Activated CD4-positive, alpha-beta T cell treated with anti-CD3 and anti-CD28 coated beads for 24 hours (primary cell): ENCODE measurements around the gene CINP.
"Not testable (repeated sequence)": the region's sequence is repeated elsewhere in the genome, so short reads cannot be mapped to it uniquely, and the experiment has no call there.

Source experiments
- DNase-seq, 2 donors: peaks; one replicate each; pipeline ENCODE4 v3.0.0-alpha.2; 2020; ENCODE audit warnings: low read depth in 2 of 2

Gene CINP

DNA sequence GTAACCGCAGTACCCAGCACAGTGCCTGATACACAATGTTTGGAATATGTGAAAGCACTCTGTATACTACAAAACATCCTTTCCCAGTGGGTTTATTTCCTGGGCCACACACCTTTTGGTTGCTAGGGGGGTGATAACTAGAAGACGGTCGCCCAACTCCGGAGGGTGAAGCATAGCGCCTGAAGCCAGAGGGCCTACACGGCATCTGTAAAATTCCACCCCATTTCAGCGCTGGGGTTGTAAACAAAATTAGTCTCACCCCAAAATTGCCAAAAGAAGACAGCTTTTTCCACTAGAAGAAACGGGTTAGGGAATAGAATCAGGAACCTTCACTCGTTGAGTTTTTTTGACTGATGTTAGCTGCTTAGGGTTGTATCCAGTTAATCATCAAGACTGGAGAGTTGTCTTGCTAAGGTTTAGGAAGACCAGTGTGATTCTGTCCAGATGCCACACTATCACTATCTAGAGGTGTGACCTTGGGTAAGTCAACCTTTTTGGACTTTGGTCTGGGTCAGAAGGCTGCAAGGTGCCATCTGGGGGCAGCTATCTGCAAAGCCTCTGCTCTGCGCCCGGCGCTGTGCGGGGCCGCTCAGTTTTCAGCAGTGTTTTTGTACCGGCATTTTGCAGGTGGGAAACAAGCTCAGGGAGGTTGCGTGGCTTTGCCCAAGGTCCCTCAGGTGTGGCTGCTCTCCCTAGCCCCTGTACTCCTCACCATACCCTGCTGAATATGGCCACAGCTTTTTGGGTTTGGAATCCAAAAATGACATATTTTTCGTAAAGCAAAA lies 41.8 kb downstream of the CINP start:
- no peak for DNase-seq

DNA sequence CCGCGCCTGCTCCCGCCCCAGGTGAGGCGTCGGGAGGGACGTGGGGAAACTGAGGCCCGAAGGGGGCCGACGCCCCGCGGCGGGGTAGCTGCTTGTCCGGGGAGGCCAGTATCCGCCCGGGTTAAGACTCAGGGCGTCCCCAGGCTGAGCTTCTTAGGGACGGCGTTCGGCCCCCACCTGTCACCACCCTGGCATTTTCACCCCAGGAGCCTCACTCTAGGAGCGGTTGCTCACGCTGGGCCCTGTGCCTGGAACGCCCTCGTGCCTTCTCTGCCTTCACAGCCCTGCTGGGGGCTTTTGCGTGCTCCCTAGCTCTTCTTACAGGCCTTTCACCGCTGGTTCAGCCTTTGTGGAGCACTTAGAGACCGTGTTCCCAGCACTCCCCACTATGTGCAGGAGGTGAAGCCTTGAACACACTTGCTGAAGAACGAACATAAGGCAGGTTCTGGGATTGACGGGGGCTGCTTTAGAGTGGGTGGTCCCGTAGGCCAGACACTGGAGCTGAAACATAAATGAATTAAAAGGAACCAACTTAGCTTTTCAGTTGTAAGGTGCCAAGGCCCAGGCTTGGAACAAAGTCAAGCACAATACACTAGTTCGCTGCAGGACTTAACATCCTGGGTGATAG lies 42.5 kb downstream of the CINP start:
- peak in 1 of 2 donors; percentile 19 for DNase-seq

DNA sequence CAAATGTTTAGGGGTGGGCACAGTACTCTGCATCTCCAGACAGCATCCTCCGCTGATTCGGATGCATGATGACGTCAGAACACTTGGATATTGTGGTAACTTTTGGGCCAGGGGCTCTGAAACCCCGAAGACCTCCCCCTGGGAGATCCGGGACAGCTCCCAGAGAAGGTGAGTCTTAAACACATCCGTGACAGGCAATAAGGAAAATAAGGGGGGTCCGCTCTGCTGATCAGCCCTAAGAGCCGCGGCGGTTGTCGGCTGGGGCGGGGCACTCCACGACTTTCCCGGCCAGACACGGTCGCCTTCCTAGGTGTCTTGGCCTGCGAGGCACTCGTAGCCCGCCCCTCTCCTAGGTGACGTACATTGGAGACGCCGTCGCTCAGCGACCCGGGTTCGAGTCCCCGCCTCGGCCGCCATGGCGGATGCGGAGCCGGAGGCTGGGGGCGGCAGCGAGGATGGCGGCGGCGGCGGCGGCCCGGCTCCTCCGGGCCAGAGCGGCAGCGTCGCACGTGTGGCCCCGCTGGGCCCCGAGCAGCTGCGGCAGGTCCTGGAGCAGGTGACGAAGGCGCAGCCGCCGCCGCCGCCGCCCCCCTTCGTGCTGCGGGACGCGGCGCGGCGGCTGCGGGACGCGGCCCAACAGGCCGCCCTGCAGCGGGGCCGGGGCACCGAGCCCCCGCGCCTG lies 43.2 kb downstream of the CINP start, which contains the start of gene ZNF839:
TSS of gene ZNF839 (plus strand) at position 396 of the 682 bp plus-strand sequence. CDS start at position 416, 20 bp downstream.
- peak; percentile 92 to 94 for DNase-seq

DNA sequence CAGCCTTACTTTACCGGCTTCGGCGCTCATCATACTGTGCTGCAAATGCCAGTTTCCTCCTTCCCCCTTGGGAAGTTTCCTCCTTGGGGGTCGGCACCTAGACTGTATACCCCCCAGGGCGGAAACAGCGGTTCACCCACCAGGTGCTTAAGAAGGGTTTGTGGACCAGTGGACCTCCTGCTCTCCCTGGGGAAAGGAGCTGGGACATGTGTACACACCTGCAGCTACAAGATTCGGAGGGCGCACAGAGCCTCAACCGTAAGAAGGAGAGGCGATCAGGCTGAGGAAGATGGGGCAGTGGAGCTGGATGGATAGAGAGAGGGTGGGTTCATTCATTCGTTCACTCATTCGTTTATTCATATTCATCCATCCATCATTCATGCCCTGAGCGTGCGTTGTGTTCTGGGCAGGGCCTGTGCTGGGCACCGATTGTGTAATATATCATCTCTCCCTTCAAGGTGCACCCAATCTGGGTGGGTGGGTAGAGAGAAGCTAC lies 43.9 kb downstream of the CINP start:
- DNase-seq = no peak

DNA sequence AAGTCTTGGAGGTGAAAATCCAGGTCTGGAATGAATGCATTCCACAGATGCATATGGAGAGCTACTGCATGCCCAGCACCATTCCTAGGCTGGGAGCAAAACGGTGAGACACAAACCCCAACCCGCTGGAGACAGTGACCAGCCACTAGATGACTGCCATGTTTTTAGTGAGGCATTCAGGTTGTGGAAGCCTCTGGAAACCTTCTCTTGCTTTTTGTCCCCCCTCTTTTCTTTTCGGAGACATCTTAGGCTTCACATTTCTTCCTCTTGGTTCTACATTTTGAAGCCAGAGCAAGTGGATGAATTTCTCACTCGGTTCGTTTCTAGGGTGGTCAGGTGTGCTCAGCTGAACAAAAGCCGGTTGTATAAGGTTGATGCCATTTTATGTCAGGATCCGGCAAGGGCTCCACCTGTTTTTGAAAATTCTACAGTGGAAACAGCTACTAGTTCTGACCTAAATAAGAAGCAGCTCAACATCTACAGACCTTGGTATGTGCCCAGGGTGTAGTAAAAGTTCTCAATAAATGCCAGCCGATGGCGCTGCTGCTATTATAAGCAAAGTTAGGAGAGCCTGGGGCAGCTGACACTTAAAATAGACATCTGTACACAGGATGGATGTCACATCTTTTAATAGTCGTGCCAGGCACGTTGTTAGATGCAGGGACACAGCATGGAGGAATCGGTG lies 45.0 kb downstream of the CINP start:
- no peak for DNase-seq

DNA sequence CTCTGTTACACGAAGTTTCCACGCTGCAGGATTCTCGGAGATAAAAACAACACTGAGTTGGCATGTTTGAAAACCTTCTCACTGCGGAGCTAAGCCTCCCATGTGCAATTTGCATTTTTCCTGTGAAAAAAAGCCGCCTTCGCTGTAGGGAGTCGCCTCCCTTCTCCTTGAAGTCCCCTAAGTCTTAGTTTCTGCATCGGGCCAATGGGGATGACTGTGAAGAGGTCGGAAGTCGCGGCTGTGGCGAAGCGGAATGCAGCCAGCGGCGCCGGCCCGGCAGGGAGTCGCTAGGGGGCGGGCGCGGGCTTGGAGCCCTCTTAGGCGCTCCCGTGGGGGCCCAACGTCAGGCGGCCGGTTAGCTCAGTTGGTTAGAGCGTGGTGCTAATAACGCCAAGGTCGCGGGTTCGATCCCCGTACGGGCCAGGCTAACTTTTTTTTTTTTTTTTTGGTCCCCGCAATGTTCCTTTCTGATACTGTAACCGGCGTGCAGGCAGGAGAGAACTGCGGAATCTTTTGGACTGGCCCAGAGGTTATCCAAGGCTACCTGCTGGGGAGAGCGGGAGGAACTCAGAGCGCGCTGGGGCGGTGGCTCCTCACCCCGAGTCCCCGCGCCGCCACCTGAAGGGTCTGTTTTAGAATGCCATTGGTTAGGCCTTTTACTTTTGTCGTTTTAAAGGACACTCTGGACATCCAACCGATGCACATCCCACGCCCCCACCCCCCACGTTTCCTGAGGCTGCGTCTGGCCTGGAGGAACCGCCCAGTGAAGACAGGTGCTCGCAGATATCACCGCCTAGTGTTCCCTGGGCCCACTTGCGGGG lies 45.7 kb downstream of the CINP start:
- peak; percentile 92 to 93 for DNase-seq

DNA sequence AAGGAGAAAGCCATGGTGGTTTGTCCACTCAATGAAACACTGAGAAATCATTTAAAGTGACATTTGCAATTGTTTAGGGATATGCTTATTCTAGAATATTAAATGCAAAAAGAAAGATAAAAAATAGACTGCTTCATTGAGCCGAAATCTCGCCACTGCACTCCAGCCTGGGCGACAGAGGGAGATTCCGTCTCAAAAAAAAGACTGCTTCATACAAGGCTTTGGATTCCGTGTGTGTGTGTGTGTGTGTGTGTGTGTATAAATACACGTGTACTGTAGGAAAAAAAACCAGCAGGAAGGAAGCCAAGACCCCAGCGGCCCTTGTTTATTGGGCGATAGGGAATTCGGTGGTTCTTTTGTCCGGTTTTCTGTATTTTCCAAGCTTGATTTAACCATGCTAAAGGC lies 46.4 kb downstream of the CINP start:
- no peak for DNase-seq

DNA sequence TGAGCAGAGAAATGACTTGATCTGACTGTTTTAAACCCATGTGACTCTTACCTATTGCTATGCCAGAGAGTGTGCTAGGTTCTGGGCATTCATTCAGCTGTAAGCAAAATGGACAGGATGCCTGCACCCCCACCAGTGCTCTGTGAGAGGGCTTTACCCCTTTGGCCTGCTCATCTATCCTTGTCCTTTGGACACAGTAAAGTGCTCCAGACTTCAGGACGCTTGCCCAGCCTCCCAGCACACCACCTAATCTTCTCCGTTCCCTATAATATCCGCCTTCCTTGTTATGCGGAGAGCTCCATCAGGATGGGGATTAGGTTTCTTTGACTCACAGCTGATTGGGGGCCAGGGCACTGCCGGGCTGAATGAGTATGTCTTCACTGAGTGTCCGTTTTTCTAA lies 47.6 kb downstream of the CINP start:
- no peak for DNase-seq

DNA sequence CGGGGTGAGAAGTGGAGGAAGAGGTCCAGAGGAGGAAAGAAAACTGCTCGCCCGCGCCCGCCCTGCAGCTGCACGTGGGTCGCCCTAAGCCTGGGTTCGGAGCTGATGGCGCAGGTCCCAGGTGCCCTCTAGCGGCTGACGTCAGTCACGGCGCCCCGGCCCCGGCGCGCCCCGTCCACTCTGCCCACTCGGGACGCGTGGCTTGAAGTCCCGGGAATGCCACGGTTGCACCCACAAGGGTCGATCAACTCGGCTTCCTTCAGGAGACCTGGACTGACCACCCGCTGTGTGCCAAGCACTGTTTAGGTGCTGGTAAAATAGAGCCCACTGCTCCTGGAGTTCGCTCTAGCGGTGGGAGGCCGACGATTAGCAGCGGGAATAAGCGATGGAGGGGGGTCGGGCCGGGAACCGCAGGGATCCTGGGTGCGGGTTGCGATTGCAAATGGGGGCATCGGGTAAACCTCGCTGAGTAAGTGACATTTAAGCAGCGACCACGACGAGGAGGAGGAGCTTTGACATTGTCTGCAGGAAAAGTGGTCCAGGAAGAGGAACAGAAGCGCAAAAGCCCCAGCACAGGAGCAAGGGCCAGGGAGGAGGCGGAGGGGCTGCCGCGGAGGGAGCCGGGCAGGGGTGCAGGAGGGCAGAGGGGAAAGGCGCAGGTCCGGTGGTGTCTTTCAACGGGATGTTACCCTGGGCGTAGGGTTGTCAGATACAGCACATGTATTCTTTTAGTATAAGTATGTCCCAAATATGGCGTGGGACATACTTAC lies 48.3 kb downstream of the CINP start:
- peak; percentile 70 to 74 for DNase-seq

DNA sequence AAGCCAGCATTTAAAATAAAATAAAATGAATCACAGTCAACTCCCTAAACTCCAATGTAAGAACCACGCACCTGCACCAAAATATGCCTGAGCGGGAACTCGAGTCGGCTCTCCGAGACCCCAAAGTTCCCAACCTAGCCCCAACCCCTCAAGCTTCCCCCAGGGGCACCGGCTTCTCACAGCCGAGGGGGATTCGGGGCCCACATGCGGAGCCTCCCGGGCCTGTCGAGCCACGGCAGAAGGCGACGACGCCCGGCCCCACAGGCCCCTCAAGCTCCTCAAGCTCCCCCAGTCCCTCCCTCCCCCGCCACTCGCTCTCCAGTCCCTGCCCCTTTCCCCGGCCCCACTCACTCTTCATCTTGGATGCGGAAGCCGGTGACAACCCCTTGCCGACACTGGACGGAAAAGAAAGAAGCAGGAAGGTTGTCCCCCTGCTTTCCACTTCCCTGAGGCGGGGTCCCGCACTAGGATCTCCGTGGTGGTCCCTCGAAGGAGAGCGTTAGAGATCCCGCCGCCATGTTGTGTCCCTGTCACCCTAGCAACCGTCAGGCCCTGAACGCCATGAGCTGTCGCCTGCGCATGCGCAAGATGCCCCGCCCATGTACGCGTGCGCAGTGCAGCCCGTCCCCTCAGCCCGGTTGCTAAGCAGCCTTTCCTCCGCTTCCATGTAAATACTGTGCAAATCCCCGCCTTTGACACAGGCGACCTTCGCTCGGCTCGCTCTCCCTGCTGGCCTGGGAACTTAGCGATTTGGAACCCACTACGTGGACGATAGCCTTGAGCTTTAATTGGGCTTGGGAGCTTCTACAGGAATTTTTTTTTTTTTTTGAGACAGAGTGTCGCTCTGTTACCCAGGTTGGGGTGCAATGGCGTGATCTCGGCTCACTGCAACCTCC lies 57.8 kb downstream of the CINP start, which contains the start of gene MOK:
TSS of gene MOK (minus strand) at position 554 of the 896 bp plus-strand sequence. CDS start at position 358, 196 bp downstream.
- DNase-seq = peak; percentile 95

DNA sequence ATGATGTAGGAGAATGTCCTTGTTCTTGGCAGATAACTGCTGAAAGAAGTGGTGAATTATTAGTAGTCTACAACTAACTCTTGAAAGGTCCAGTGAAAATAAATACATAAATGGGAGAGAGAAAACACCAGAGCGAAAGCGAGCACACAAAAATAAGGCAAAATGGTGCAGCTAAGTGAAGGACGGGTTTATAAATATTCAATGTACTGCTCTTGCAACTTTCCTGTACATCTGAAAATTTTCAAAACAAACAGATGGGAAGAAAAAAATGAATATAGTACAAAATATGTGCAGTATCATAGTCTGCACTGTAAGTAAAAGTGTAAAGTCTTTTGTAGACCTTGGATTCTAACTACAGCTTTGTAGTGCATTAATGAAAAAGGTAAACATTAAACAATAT lies 59.0 kb downstream of the CINP start:
- no peak for DNase-seq

DNA sequence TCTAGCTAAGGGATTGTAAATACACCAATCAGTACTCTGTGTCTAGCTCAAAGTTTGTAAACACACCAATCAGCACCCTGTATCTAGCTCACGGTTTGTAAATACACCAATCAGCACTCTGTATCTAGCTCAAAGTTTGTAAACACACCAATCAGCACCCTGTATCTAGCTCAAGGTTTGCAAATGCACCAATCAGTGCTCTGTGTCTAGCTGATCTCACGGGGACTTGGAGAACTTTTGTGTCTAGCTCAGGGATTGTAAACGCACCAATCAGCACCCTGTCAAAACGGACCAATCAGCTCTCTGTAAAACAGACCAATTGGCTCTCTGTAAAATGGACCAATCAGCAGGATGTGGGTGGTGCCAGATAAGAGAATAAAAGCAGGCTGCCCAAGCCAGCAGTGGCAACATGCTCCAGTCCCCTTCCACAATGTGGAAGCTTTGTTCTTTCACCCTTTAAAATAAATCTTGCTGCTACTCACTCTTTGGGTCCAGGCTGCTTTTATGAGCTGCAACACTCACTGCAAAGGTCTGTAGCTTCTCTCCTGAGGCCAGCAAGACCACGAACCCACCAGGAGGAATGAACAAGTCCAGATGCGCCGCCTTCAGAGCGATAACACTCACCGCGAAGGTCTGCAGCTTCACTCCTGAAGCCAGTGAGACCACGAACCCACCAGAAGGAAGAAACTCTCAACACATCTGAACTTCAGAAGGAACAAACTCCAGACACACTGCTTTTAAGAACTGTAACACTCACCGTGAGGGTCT lies 64.2 kb downstream of the CINP start:
- DNase-seq = not testable (repeated sequence)
